Measurements from ENCODE around the gene HOXD10.

DNA sequence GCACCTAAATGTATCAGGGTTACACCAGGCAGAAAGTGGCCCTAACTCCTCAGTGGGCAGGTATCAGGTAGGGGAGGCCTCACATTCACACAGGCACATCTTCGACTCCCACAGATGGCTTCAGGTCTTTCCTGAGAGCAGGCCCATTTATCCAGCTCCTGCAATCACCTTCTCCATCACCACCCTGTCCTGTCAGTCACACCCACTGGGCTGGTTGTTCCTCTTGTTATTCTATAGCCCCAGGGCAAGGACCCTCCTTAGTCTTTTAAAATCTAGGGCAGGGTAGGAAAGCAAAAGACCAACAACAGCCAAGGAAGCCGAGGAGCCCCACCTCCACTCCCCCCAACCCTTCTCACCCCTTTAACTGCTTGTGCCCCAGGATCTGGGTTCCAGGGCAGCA, 25.7 kb downstream of the HOXD10 start:
- TF ChIP-seq, protein P1, sequence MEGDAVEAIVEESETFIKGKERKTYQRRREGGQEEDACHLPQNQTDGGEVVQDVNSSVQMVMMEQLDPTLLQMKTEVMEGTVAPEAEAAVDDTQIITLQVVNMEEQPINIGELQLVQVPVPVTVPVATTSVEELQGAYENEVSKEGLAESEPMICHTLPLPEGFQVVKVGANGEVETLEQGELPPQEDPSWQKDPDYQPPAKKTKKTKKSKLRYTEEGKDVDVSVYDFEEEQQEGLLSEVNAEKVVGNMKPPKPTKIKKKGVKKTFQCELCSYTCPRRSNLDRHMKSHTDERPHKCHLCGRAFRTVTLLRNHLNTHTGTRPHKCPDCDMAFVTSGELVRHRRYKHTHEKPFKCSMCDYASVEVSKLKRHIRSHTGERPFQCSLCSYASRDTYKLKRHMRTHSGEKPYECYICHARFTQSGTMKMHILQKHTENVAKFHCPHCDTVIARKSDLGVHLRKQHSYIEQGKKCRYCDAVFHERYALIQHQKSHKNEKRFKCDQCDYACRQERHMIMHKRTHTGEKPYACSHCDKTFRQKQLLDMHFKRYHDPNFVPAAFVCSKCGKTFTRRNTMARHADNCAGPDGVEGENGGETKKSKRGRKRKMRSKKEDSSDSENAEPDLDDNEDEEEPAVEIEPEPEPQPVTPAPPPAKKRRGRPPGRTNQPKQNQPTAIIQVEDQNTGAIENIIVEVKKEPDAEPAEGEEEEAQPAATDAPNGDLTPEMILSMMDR (IDR thresholded peaks at IDR 0.05), result no peak
- TF ChIP-seq POLR2A (IDR thresholded peaks at IDR 0.05), result no peak
